ENCODE results near the gene NELFCD. TPM values are rescaled to one million over a fixed set of nuclear protein-coding genes. Genes with fewer than 3 reads are reported as not detected.

Gene NELFCD
- total and polyA plus RNA-seq, 9 of the 15 experiments (the other 6 are each of a cell fraction or from before 2014, with no cell fraction given): 11.7 to 163 (median 96.5) TPM

- 0 out of 2 replicates have a peak, but pooled peaks have one; percentile 11 for TF ChIP-seq SMAD4 (CRISPR knock-in tag; conservative IDR thresholded peaks at IDR 0.05)
- TF ChIP-seq IRF2 (CRISPR knock-in tag; IDR thresholded peaks at IDR 0.05): no peak
- no peak for TF ChIP-seq ZNF41 (CRISPR knock-in tag; conservative IDR thresholded peaks at IDR 0.05)
- TF ChIP-seq HMGN3 (IDR thresholded peaks at IDR 0.05; ENCODE audit: borderline replicate concordance, extremely low read depth, insufficient read length, low read depth, low read length): no peak
- TF ChIP-seq NONO (IDR thresholded peaks at IDR 0.05; ENCODE audit: low read depth in 2 of 2, low read length in 1 of 2): no peak
- TF ChIP-seq NCOR1 (IDR thresholded peaks at IDR 0.05): peak; percentile 41
- TF ChIP-seq NKRF (IDR thresholded peaks at IDR 0.05; ENCODE audit: borderline replicate concordance): no peak
- TF ChIP-seq ZFP36 (IDR thresholded peaks at IDR 0.05; ENCODE audit: low read depth, low read length, partially characterized antibody): no peak
- no peak for TF ChIP-seq ZNF3 (CRISPR knock-in tag; IDR thresholded peaks at IDR 0.05)
- TF ChIP-seq NFXL1 (CRISPR knock-in tag; IDR thresholded peaks at IDR 0.05): no peak
- TF ChIP-seq, protein P1, sequence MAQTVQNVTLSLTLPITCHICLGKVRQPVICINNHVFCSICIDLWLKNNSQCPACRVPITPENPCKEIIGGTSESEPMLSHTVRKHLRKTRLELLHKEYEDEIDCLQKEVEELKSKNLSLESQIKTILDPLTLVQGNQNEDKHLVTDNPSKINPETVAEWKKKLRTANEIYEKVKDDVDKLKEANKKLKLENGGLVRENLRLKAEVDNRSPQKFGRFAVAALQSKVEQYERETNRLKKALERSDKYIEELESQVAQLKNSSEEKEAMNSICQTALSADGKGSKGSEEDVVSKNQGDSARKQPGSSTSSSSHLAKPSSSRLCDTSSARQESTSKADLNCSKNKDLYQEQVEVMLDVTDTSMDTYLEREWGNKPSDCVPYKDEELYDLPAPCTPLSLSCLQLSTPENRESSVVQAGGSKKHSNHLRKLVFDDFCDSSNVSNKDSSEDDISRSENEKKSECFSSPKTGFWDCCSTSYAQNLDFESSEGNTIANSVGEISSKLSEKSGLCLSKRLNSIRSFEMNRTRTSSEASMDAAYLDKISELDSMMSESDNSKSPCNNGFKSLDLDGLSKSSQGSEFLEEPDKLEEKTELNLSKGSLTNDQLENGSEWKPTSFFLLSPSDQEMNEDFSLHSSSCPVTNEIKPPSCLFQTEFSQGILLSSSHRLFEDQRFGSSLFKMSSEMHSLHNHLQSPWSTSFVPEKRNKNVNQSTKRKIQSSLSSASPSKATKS (CRISPR knock-in tag; IDR thresholded peaks at IDR 0.05): no peak
- no peak for TF ChIP-seq TARDBP (IDR thresholded peaks at IDR 0.05)
- no peak for TF ChIP-seq SIN3B (IDR thresholded peaks at IDR 0.05; ENCODE audit: low read depth)
- no peak for TF ChIP-seq ZNF318 (IDR thresholded peaks at IDR 0.05; ENCODE audit: borderline replicate concordance in 1 of 2, low read depth in 1 of 2)
- TF ChIP-seq GATAD2A (IDR thresholded peaks at IDR 0.05): 0 out of 2 replicates have a peak, but pooled peaks have one; percentile 14
These were observed 30.2 kb downstream of the NELFCD start (continued) for GRCh38 chr20:59010995-59011873.
